HEK293 (cell line): Measurements from ENCODE around the gene ADPRHL1.
A peak's percentile ranks its signal among the peaks of the same experiment; 100 is the strongest.

Source experiments
- CTCF ChIA-PET: fragments of 350-600 bp; formaldehyde crosslinking; extraction: SDS; loops from one replicate; lab custom pipeline; 2021; ENCODE audit warnings: antibody characterized with exemption; lab: Yijun Ruan, JAX
- POLR2A ChIA-PET: fragments of 300-600 bp; formaldehyde crosslinking; extraction: SDS; loops from one replicate; lab custom pipeline; 2020; ENCODE audit warnings: antibody characterized with exemption, inconsistent platforms; lab: Yijun Ruan, JAX
- H3K27ac ChIP-seq: fragments of 200-500 bp; sonication (Bioruptor generic); 2 replicates; pipeline ENCODE4 v1.5.1; 2014; ENCODE audit warnings: low read depth, low read length, control low read depth, inconsistent platforms; ENCODE audit errors: extremely low read depth
- H3K36me3 ChIP-seq, 2 experiments: fragments of 200-500 bp in 1 of 2; sonication (Bioruptor generic) in 1 of 2; 1 replicate in 1 of 2; 2 replicates in 1 of 2; pipeline ENCODE4 v1.5.1; 2014 to 2017; ENCODE audit warnings: inconsistent platforms in 2 of 2, low read length in 2 of 2; ENCODE audit not compliant: control insufficient read depth in 2 of 2, insufficient read depth in 1 of 2
- H3K4me1 ChIP-seq: fragments of 200-500 bp; sonication (Bioruptor generic); 2 replicates; pipeline ENCODE4 v1.5.1; 2014; ENCODE audit warnings: mild to moderate bottlenecking, low read length, inconsistent platforms; ENCODE audit not compliant: control insufficient read depth, insufficient read depth
- H3K4me3 ChIP-seq: 2 replicates; pipeline ENCODE4 v1.5.1; 2011; ENCODE audit warnings: low read depth, mild to moderate bottlenecking, control low read depth, low read length, moderate library complexity
- H3K9me3 ChIP-seq: fragments of 200-500 bp; sonication (Bioruptor generic); 2 replicates; pipeline ENCODE4 v1.5.1; 2014; ENCODE audit warnings: low read depth, low read length, inconsistent platforms; ENCODE audit not compliant: control insufficient read depth, insufficient read depth
- BCL11B ChIP-seq: fragments of 450-650 bp; formaldehyde crosslinking; IDR thresholded peaks from 2 replicates; pipeline ENCODE4 v1.5.1; 2016; ENCODE audit warnings: low read depth, missing biosample characterization, missing genetic modification characterization
- IKZF3 ChIP-seq: fragments of 450-650 bp; IDR thresholded peaks from 2 replicates; pipeline ENCODE4 v1.5.0; 2018; ENCODE audit warnings: missing biosample characterization, mild to moderate bottlenecking, missing genetic modification characterization, moderate library complexity
- KLF16 ChIP-seq: fragments of 450-650 bp; formaldehyde crosslinking; IDR thresholded peaks from 2 replicates; pipeline ENCODE4 v1.5.1; 2017; ENCODE audit warnings: missing biosample characterization, missing genetic modification characterization
- MYNN ChIP-seq: fragments of 450-650 bp; formaldehyde crosslinking; IDR thresholded peaks from 2 replicates; pipeline ENCODE4 v1.5.1; 2016; ENCODE audit warnings: missing biosample characterization, missing genetic modification characterization, borderline replicate concordance
- OSR2 ChIP-seq: fragments of 450-650 bp; formaldehyde crosslinking; IDR thresholded peaks from 2 replicates; pipeline ENCODE4 v1.5.1; 2016; ENCODE audit warnings: missing biosample characterization, missing genetic modification characterization
- SETDB1 ChIP-seq: IDR thresholded peaks from one replicate; pipeline ENCODE4 v1.6.1; 2017; ENCODE audit warnings: mild to moderate bottlenecking, low read length, moderate library complexity, mixed read lengths; ENCODE audit not compliant: insufficient read length
- TSHZ1 ChIP-seq: fragments of 450-650 bp; formaldehyde crosslinking; IDR thresholded peaks from 2 replicates; pipeline ENCODE4 v1.5.1; 2016; ENCODE audit warnings: missing biosample characterization, missing genetic modification characterization, borderline replicate concordance
- YY2 ChIP-seq: fragments of 450-650 bp; formaldehyde crosslinking; IDR thresholded peaks from 2 replicates; pipeline ENCODE4 v1.5.1; 2016; ENCODE audit warnings: missing biosample characterization, missing genetic modification characterization
- ZBTB17 ChIP-seq: fragments of 450-650 bp; formaldehyde crosslinking; IDR thresholded peaks from 2 replicates; pipeline ENCODE4 v1.5.1; 2016; ENCODE audit warnings: missing biosample characterization, missing genetic modification characterization
- ZBTB8A ChIP-seq: fragments of 450-650 bp; formaldehyde crosslinking; IDR thresholded peaks from 2 replicates; pipeline ENCODE4 v1.5.1; 2016; ENCODE audit warnings: missing biosample characterization, missing genetic modification characterization
- ZEB2 ChIP-seq: fragments of 450-650 bp; formaldehyde crosslinking; IDR thresholded peaks from 2 replicates; pipeline ENCODE4 v1.5.1; 2016; ENCODE audit warnings: missing biosample characterization, missing genetic modification characterization
- ZFP41 ChIP-seq: fragments of 450-650 bp; formaldehyde crosslinking; IDR thresholded peaks from 2 replicates; pipeline ENCODE4 v1.5.1; 2016; ENCODE audit warnings: missing biosample characterization, missing genetic modification characterization, borderline replicate concordance
- ZNF10 ChIP-seq: fragments of 450-650 bp; formaldehyde crosslinking; IDR thresholded peaks from 2 replicates; pipeline ENCODE4 v1.5.1; 2017; ENCODE audit warnings: missing biosample characterization, missing genetic modification characterization
- ZNF114 ChIP-seq: fragments of 450-650 bp; formaldehyde crosslinking; IDR thresholded peaks from 2 replicates; pipeline ENCODE4 v1.5.0; 2017; ENCODE audit warnings: missing biosample characterization, missing genetic modification characterization
- ZNF121 ChIP-seq: fragments of 450-650 bp; formaldehyde crosslinking; IDR thresholded peaks from 2 replicates; pipeline ENCODE4 v1.5.1; 2016; ENCODE audit warnings: missing biosample characterization, missing genetic modification characterization
- ZNF211 ChIP-seq: fragments of 450-650 bp; formaldehyde crosslinking; IDR thresholded peaks from 2 replicates; pipeline ENCODE4 v1.5.1; 2016; ENCODE audit warnings: low read depth, missing biosample characterization, missing genetic modification characterization
- ZNF223 ChIP-seq: fragments of 450-650 bp; formaldehyde crosslinking; IDR thresholded peaks from 2 replicates; pipeline ENCODE4 v1.5.1; 2016; ENCODE audit warnings: missing biosample characterization, missing genetic modification characterization
- ZNF248 ChIP-seq: fragments of 450-650 bp; formaldehyde crosslinking; IDR thresholded peaks from 2 replicates; pipeline ENCODE4 v1.5.1; 2017; ENCODE audit warnings: missing biosample characterization, missing genetic modification characterization
- ZNF473 ChIP-seq: fragments of 450-650 bp; formaldehyde crosslinking; IDR thresholded peaks from 2 replicates; pipeline ENCODE4 v1.5.1; 2017; ENCODE audit warnings: missing biosample characterization, missing genetic modification characterization
- ZNF621 ChIP-seq: fragments of 450-650 bp; formaldehyde crosslinking; IDR thresholded peaks from 2 replicates; pipeline ENCODE4 v1.5.1; 2017; ENCODE audit warnings: missing biosample characterization, missing genetic modification characterization
- ZNF629 ChIP-seq: fragments of 450-650 bp; formaldehyde crosslinking; IDR thresholded peaks from 2 replicates; pipeline ENCODE4 v1.5.1; 2017; ENCODE audit warnings: missing biosample characterization, missing genetic modification characterization
- ZNF639 ChIP-seq: fragments of 450-650 bp; formaldehyde crosslinking; IDR thresholded peaks from 2 replicates; pipeline ENCODE4 v1.5.1; 2016; ENCODE audit warnings: missing biosample characterization, missing genetic modification characterization
- ZNF704 ChIP-seq: fragments of 450-650 bp; formaldehyde crosslinking; IDR thresholded peaks from 2 replicates; pipeline ENCODE4 v1.5.1; 2016; ENCODE audit warnings: missing biosample characterization, missing genetic modification characterization
- ZNF843 ChIP-seq: fragments of 450-650 bp; formaldehyde crosslinking; IDR thresholded peaks from 2 replicates; pipeline ENCODE4 v1.5.1; 2016; ENCODE audit warnings: missing biosample characterization, missing genetic modification characterization
- TF ChIP-seq, protein P1 (sequence below): fragments of 450-650 bp; formaldehyde crosslinking; optimal IDR thresholded peaks from 2 replicates; pipeline ENCODE3; 2016; ENCODE audit warnings: missing biosample characterization, mild to moderate bottlenecking, missing genetic modification characterization
- TF ChIP-seq, protein P2 (sequence below): fragments of 450-650 bp; formaldehyde crosslinking; IDR thresholded peaks from 2 replicates; pipeline ENCODE4 v1.5.1; 2016; ENCODE audit warnings: missing biosample characterization, missing genetic modification characterization
- TF ChIP-seq, protein P3 (sequence below): fragments of 450-650 bp; formaldehyde crosslinking; IDR thresholded peaks from 2 replicates; pipeline ENCODE4 v1.5.1; 2016; ENCODE audit warnings: missing biosample characterization, missing genetic modification characterization

The ADPRHL1 gene

DNA sequence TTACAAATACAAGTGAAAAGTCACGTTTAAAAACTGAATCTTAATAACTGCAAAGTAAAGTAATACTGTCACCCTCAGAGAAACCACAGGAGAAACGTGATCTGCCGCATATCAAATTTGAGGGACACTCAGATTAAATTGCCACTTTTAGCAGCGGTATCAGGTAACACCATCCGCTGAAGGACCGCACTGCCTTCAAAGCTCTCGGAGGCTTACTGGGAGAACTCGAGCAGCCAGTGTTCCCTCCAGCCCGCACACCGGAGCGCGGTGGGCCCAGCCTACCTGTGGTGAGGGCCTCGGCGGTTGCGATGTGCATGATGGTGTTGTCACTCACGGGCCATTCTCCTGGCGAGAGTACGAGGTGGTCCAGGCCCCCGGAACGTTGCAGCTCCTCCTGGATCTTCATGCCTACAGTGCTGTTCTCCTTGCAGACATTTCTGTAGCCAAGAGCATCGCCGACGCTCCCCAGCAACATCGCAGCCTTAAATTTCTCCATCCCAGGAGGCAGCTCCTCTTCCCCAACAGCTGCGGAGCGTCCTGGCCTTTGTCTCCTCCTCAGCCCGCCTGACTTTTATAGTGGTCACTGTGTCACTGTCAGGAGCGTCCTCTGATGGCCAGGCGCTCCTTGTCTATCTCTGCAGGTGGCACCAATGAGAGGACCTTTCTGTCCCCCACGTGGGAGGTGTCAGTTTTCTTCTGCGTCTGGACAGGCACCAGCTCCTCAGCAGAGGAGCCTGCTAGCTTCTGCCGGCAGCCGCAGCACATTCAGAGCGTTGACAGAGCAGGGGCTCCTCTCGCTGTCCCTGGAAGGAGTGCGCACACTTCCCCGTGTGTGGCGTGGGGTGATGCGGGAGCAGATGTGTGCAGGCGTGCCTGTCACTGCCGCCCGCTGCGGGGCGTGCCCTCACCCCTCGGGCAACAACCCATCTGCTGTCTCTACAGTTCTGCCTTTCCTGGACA, at the start of gene ADPRHL1:
Gene ADPRHL1, minus strand, starts transcription at position 547 of the 960 bp plus-strand sequence. Its CDS starts 51 bp downstream, at position 496.
- Histone ChIP-seq H3K27ac (0 out of 2 replicates have a peak within 1 kb of the TSS, but pooled peaks have one; percentile 16), H3K36me3 (peaks cover 0 to 36% of the 10 kb centered on the region in 2 experiments; a peak in 1 of 3 replicates), H3K4me3 (no peak within 1 kb of the TSS), H3K4me1 (peaks cover 4% of the 10 kb centered on the region; the same call in 1 of the 2 replicates), H3K9me3 (no peaks in the 10 kb centered on the region)
- CTCF ChIA-PET: interaction anchor here (0.6 to 1.0 kb wide), 5 partner anchors 24 to 227 kb away, joined by 3 to 7 read pairs (median 3); no protein-coding TSS in a partner anchor
- POLR2A ChIA-PET: no interaction called here
- no peak for TF ChIP-seq ZNF114 (tag by site-specific recombination)
- TF ChIP-seq ZBTB8A (tag by site-specific recombination): peak; percentile 66
- TF ChIP-seq ZNF248 (tag by site-specific recombination): no peak
- 0 out of 2 replicates have a peak, but pooled peaks have one; percentile 26 for TF ChIP-seq ZNF10 (tag by site-specific recombination)
- TF ChIP-seq, protein P1, sequence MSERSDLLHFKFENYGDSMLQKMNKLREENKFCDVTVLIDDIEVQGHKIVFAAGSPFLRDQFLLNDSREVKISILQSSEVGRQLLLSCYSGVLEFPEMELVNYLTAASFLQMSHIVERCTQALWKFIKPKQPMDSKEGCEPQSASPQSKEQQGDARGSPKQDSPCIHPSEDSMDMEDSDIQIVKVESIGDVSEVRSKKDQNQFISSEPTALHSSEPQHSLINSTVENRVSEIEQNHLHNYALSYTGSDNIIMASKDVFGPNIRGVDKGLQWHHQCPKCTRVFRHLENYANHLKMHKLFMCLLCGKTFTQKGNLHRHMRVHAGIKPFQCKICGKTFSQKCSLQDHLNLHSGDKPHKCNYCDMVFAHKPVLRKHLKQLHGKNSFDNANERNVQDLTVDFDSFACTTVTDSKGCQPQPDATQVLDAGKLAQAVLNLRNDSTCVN: peak; percentile 26
- TF ChIP-seq ZNF843 (tag by site-specific recombination): no peak
- TF ChIP-seq ZNF121: 0 out of 2 replicates have a peak, but pooled peaks have one; percentile 20
- TF ChIP-seq KLF16 (tag by site-specific recombination): no peak
- TF ChIP-seq ZNF473: no peak
- peak; percentile 73; the same call in 1 of the 2 replicates for TF ChIP-seq TSHZ1 (tag by site-specific recombination)
- TF ChIP-seq MYNN (tag by site-specific recombination): no peak
- peak; percentile 51 for TF ChIP-seq ZNF629
- peak; percentile 33; the same call in 1 of the 2 replicates for TF ChIP-seq BCL11B
- TF ChIP-seq ZEB2 (tag by site-specific recombination): peak; percentile 68
- TF ChIP-seq, protein P2, sequence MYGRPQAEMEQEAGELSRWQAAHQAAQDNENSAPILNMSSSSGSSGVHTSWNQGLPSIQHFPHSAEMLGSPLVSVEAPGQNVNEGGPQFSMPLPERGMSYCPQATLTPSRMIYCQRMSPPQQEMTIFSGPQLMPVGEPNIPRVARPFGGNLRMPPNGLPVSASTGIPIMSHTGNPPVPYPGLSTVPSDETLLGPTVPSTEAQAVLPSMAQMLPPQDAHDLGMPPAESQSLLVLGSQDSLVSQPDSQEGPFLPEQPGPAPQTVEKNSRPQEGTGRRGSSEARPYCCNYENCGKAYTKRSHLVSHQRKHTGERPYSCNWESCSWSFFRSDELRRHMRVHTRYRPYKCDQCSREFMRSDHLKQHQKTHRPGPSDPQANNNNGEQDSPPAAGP: peak; percentile 24; the same call in 1 of the 2 replicates
- TF ChIP-seq ZNF639: peak; percentile 65; the same call in 1 of the 2 replicates
- peak; percentile 93 for TF ChIP-seq ZBTB17 (tag by site-specific recombination)
- TF ChIP-seq ZNF621 (tag by site-specific recombination): no peak
- peak; percentile 80; the same call in 1 of the 2 replicates for TF ChIP-seq ZNF223 (tag by site-specific recombination)
- no peak for TF ChIP-seq YY2
- TF ChIP-seq ZNF211 (tag by site-specific recombination): no peak
- peak; percentile 11; the same call in 1 of the 2 replicates for TF ChIP-seq IKZF3
- TF ChIP-seq ZNF704: no peak
- TF ChIP-seq, protein P3, sequence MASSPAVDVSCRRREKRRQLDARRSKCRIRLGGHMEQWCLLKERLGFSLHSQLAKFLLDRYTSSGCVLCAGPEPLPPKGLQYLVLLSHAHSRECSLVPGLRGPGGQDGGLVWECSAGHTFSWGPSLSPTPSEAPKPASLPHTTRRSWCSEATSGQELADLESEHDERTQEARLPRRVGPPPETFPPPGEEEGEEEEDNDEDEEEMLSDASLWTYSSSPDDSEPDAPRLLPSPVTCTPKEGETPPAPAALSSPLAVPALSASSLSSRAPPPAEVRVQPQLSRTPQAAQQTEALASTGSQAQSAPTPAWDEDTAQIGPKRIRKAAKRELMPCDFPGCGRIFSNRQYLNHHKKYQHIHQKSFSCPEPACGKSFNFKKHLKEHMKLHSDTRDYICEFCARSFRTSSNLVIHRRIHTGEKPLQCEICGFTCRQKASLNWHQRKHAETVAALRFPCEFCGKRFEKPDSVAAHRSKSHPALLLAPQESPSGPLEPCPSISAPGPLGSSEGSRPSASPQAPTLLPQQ (tag by site-specific recombination): peak; percentile 98
- peak; percentile 82 for TF ChIP-seq OSR2 (tag by site-specific recombination)
- no peak for TF ChIP-seq ZFP41 (tag by site-specific recombination)
- TF ChIP-seq SETDB1: no peak
